OCI-LY3 (cell line): ENCODE results near the gene TMEM190.

Experiments
- EZH2phosphoT487 ChIP-seq: fragments of 200-600 bp; shearing (Covaris generic); IDR thresholded peaks from 2 replicates; pipeline ENCODE4 v1.6.1; 2018; ENCODE audit warnings: antibody characterized with exemption, mixed run types, low read depth
- TF ChIP-seq, protein P1 (sequence below): fragments of 200-600, 300-600 bp; sonication (generic); IDR thresholded peaks from 2 replicates; pipeline ENCODE4 v1.5.1; 2014; ENCODE audit warnings: antibody characterized with exemption, low read length, low read depth

DNA sequence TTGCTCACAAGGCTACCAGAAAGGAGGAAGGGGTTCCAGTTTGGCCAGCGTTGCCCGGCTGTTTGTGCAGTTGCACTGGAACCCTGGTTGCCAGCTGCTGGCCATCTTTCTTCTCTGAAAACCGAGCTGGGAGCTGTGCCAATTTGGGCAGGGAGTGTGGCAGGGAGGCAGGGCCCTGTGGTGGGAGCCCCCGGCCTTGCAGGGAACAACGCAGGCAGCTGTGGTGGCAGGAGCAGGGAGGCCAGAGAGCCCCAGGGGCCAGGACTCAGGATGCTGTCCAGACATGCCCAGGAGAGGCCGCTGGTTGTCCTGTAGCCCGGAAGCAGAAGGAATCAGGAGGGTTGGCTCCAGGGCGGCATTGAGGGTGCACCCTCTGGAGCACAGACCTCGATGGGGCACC is 32.2 kb upstream of the TMEM190 start:
- TF ChIP-seq EZH2phosphoT487, result no peak
- TF ChIP-seq, protein P1, sequence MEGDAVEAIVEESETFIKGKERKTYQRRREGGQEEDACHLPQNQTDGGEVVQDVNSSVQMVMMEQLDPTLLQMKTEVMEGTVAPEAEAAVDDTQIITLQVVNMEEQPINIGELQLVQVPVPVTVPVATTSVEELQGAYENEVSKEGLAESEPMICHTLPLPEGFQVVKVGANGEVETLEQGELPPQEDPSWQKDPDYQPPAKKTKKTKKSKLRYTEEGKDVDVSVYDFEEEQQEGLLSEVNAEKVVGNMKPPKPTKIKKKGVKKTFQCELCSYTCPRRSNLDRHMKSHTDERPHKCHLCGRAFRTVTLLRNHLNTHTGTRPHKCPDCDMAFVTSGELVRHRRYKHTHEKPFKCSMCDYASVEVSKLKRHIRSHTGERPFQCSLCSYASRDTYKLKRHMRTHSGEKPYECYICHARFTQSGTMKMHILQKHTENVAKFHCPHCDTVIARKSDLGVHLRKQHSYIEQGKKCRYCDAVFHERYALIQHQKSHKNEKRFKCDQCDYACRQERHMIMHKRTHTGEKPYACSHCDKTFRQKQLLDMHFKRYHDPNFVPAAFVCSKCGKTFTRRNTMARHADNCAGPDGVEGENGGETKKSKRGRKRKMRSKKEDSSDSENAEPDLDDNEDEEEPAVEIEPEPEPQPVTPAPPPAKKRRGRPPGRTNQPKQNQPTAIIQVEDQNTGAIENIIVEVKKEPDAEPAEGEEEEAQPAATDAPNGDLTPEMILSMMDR, result no peak
